Natural killer cell (primary cell): ENCODE data around the gene DNASE1L2. TPM values are rescaled to one million over a fixed set of nuclear protein-coding genes. Genes with fewer than 3 reads are reported as not detected.

Experiments
- ATAC-seq, 3 donors: fragments of 150-1000 bp in 2 of 3; fragments of 200-7000 bp in 1 of 3; cut with Tn5 transposase; 1 replicate in 1 of 3; 2 replicates in 2 of 3; pipeline ENCODE4 v1.10.0; 2021; ENCODE audit warnings: mild to moderate bottlenecking in 2 of 3, moderate library complexity in 2 of 3
- DNase-seq, 2 donors: peaks; one replicate each; pipeline versions ENCODE4 v3.0.0 to v3.0.0-alpha.2; 2013 to 2021; ENCODE audit warnings: mixed read lengths in 1 of 2
- H3K27ac ChIP-seq: one replicate; pipeline ENCODE4 v1.5.1; 2013; ENCODE audit warnings: mild to moderate bottlenecking, low read length
- H3K27me3 ChIP-seq: one replicate; pipeline ENCODE4 v1.6.1; 2013; ENCODE audit warnings: low read length; ENCODE audit not compliant: control insufficient read depth, insufficient read depth
- H3K36me3 ChIP-seq: one replicate; pipeline ENCODE4 v1.6.1; 2013; ENCODE audit warnings: low read length; ENCODE audit not compliant: control insufficient read depth, insufficient read depth
- H3K4me1 ChIP-seq: one replicate; pipeline ENCODE4 v1.6.1; 2013; ENCODE audit warnings: low read length; ENCODE audit not compliant: control insufficient read depth, insufficient read depth
- H3K4me3 ChIP-seq: one replicate; pipeline ENCODE4 v1.5.1; 2013; ENCODE audit warnings: low read length
- H3K9me3 ChIP-seq: one replicate; pipeline ENCODE4 v1.6.1; 2013; ENCODE audit warnings: low read length; ENCODE audit not compliant: control insufficient read depth, insufficient read depth
- H3K27ac Mint-ChIP-seq, 2 donors: one replicate each; pipeline ENCODE4 v1.8.0; 2022; ENCODE audit warnings: mild to moderate bottlenecking in 2 of 2, mixed read lengths in 2 of 2, moderate library complexity in 1 of 2
- H3K27me3 Mint-ChIP-seq, 2 donors: one replicate each; pipeline ENCODE4 v1.8.0; 2022; ENCODE audit warnings: low read depth in 2 of 2, mixed read lengths in 2 of 2
- H3K36me3 Mint-ChIP-seq: one replicate; pipeline ENCODE4 v1.8.0; 2022; ENCODE audit warnings: mixed read lengths
- H3K4me1 Mint-ChIP-seq, 2 donors: one replicate each; pipeline ENCODE4 v1.8.0; 2022; ENCODE audit warnings: mixed read lengths in 2 of 2
- H3K4me3 Mint-ChIP-seq: one replicate; pipeline ENCODE4 v1.8.0; 2022; ENCODE audit warnings: mild to moderate bottlenecking, moderate library complexity, mixed read lengths
- H3K9me3 Mint-ChIP-seq, 2 donors: one replicate each; pipeline ENCODE4 v1.8.0; 2022; ENCODE audit warnings: mixed read lengths in 2 of 2
- CTCF ChIP-seq: fragments of 200-600 bp; IDR thresholded peaks from one replicate; pipeline ENCODE4 v1.8.0; 2022; ENCODE audit warnings: antibody characterized with exemption
- WGBS: methylation state at CpG from one replicate; pipeline ENCODE4 v1.1.7; 2013; ENCODE audit warnings: missing lambda C conversion rate; ENCODE audit not compliant: insufficient coverage; 5-methylcytosine and 5-hydroxymethylcytosine counted together
- intact Hi-C: fragments of 100-400 bp; cut with micrococcal nuclease; formaldehyde crosslinking; loops from one replicate; pipeline ENCODE4 v1.14.2; 2022
- total RNA-seq, 4 donors: library from RNA; stranded (reverse); fragments of 120-200 nt in 1 of 4; gene quantifications; one replicate each; pipeline versions ENCODE4 v1.2.3 to v1.2.4, GENCODE V29; 2013 to 2022

The DNASE1L2 gene
- total RNA-seq, 3 donors from 2014 or later (not counting 1 experiment from before 2014, with no cell fraction given): 0.19 to 1.4 (median 0.77) TPM

GRCh38 chr16:2197765-2198164, 38.5 kb upstream of the DNASE1L2 start:
- peak overlapping the region; percentile 49 for H3K4me3 Mint-ChIP-seq
- H3K27ac Mint-ChIP-seq: no peak overlapping the region
- H3K36me3 Mint-ChIP-seq: no peaks in the 10 kb centered on the region
- H3K27me3 Mint-ChIP-seq: peaks cover 11 to 28% of the 10 kb centered on the region in 2 donors
- H3K4me3 ChIP-seq: no peak overlapping the region
- H3K36me3 ChIP-seq: no peaks in the 10 kb centered on the region
- peaks cover 15% of the 10 kb centered on the region for H3K4me1 ChIP-seq
- no peak overlapping the region for H3K27ac ChIP-seq
- intact Hi-C loops: no loop called here
- no peak for TF ChIP-seq CTCF
- ATAC-seq (no peak), DNase-seq (no peak)
- peaks cover 39% of the 10 kb centered on the region for H3K27me3 ChIP-seq
- H3K9me3 Mint-ChIP-seq: no peaks in the 10 kb centered on the region
- WGBS: 79% methylated on average over 6 of the region's 6 CpGs
- no peaks in the 10 kb centered on the region for H3K9me3 ChIP-seq
- peaks cover 0 to 5% of the 10 kb centered on the region in 2 donors for H3K4me1 Mint-ChIP-seq

- no peaks in the 10 kb centered on the region for H3K9me3 ChIP-seq
- Mint-ChIP-seq H3K9me3 (no peaks in the 10 kb centered on the region), H3K27me3 (peaks cover 11 to 28% of the 10 kb centered on the region in 2 donors), H3K36me3 (no peaks in the 10 kb centered on the region), H3K4me1 (peaks cover 0 to 5% of the 10 kb centered on the region in 2 donors), H3K27ac (no peak overlapping the region), H3K4me3 (peak overlapping the region; percentile 49)
- no peak overlapping the region for H3K27ac ChIP-seq
- peaks cover 15% of the 10 kb centered on the region for H3K4me1 ChIP-seq
- DNase-seq (no peak), ATAC-seq (no peak)
- TF ChIP-seq CTCF: no peak
- peaks cover 39% of the 10 kb centered on the region for H3K27me3 ChIP-seq
- WGBS: 87% methylated on average over 3 of the region's 4 CpGs
- no peak overlapping the region for H3K4me3 ChIP-seq
- no peaks in the 10 kb centered on the region for H3K36me3 ChIP-seq
- intact Hi-C loops: no loop called here
These were observed 38.0 kb upstream of the DNASE1L2 start for GRCh38 chr16:2198283-2198682.

GRCh38 chr16:2199095-2199494, 37.1 kb upstream of the DNASE1L2 start:
- WGBS: 85% methylated on average over 5 of the region's 5 CpGs

More at GRCh38 chr16:2199095-2199494, 37.1 kb upstream of the DNASE1L2 start:
- H3K27me3 ChIP-seq: peaks cover 37% of the 10 kb centered on the region
- H3K9me3 ChIP-seq: no peaks in the 10 kb centered on the region
- no peak overlapping the region for H3K4me3 ChIP-seq
- Mint-ChIP-seq H3K27me3 (peaks cover 11 to 28% of the 10 kb centered on the region in 2 donors), H3K9me3 (no peaks in the 10 kb centered on the region), H3K4me3 (peak overlapping the region; percentile 49), H3K4me1 (peaks cover 0 to 11% of the 10 kb centered on the region in 2 donors), H3K27ac (no peak overlapping the region), H3K36me3 (no peaks in the 10 kb centered on the region)
- ATAC-seq (no peak), DNase-seq (no peak)
- no peak for TF ChIP-seq CTCF
- no peaks in the 10 kb centered on the region for H3K36me3 ChIP-seq
- intact Hi-C loops: no loop called here
- H3K4me1 ChIP-seq: peaks cover 15% of the 10 kb centered on the region
- no peak overlapping the region for H3K27ac ChIP-seq
